Measurements from ENCODE around the gene LUZP1. TPM values are rescaled to one million over a fixed set of nuclear protein-coding genes. Genes with fewer than 3 reads are reported as not detected.

The LUZP1 gene
- total and polyA plus RNA-seq, 2 donors (not counting 3 experiments of a cell fraction or from before 2014, with no cell fraction given), result 26.3 to 82.4 TPM

GRCh38 chr1:23126801-23127200, 41.9 kb downstream of the LUZP1 start:
- H3K4me3 ChIP-seq (replicated peaks in 1 of 3; ENCODE audit: insufficient read depth in 1 of 3, low read depth in 1 of 3, low read length in 3 of 3), result no peak overlapping the region
- DNase-seq (ENCODE audit: low read depth, low spot score) (peak; percentile 34), FAIRE-seq (no peak)
- no peak overlapping the region for H2AFZ ChIP-seq (ENCODE audit: low read depth, low read length)
- no peaks in the 10 kb centered on the region for H3K9me1 ChIP-seq (replicated peaks; ENCODE audit: control insufficient read depth, extremely low read depth, insufficient read depth, low read length)
- no peaks in the 10 kb centered on the region for H3K27me3 ChIP-seq (ENCODE audit: control insufficient read depth in 2 of 2, insufficient read depth in 2 of 2, low read length in 2 of 2)
- H3K4me2 ChIP-seq (ENCODE audit: insufficient read depth, low read length), result no peak overlapping the region
- H3K4me1 ChIP-seq (ENCODE audit: control insufficient read depth, extremely low read depth, insufficient read depth, low read length), result peaks cover 72% of the 10 kb centered on the region
- ChIA-PET POLR2A (interaction anchor here (1.0 kb wide), 1 partner anchor 16 kb away, joined by 3 read pairs; no protein-coding TSS in a partner anchor), CTCF (interaction anchor here (1.0 to 1.5 kb wide), 3 partner anchors 11 to 58 kb away, joined by 3 to 5 read pairs (median 4); no protein-coding TSS in a partner anchor)
- peak overlapping the region; percentile 2 for H3K27ac ChIP-seq (ENCODE audit: insufficient read depth, low read depth, low read length)
- no TSS peak for BruUV-seq (replicated peaks)
- intact Hi-C loops (cut with micrococcal nuclease), result no loop called here
- H3K9me3 ChIP-seq (replicated peaks; ENCODE audit: control insufficient read depth, insufficient read depth, low read length), result no peaks in the 10 kb centered on the region
- dilution Hi-C loops (cut with MboI; ENCODE audit: extremely low pct_ligation_motif_present, low sequenced_read_pairs), result no loop called here
- no peak overlapping the region for H3K9ac ChIP-seq (replicated peaks; ENCODE audit: extremely low read depth, insufficient read depth, low read length)
- peaks cover 95% of the 10 kb centered on the region for H3K79me2 ChIP-seq (ENCODE audit: control insufficient read depth, insufficient read depth, low read length)
- TF ChIP-seq FOS (IDR thresholded peaks at IDR 0.05; ENCODE audit: borderline replicate concordance, insufficient read depth, low read length), result no peak
- no peak for TF ChIP-seq POLR2A (IDR thresholded peaks at IDR 0.05; ENCODE audit: low read depth, low read length)
- no peak for TF ChIP-seq MAX (IDR thresholded peaks at IDR 0.05; ENCODE audit: insufficient read depth, insufficient read length)
- no peak for TF ChIP-seq POLR2AphosphoS5 (IDR thresholded peaks at IDR 0.05; ENCODE audit: insufficient read depth, low read depth, low read length)
- TF ChIP-seq CTCF (IDR thresholded peaks at IDR 0.05; ENCODE audit: extremely low read depth in 1 of 2, insufficient read depth in 1 of 2, low read depth in 1 of 2, low read length in 2 of 2), result no peak
- TF ChIP-seq GATA2 (IDR thresholded peaks at IDR 0.05; ENCODE audit: insufficient read depth, insufficient read length, low read depth, low read length), result no peak
- TF ChIP-seq MYC (IDR thresholded peaks at IDR 0.05; ENCODE audit: low read depth, low read length), result no peak
- TF ChIP-seq EZH2 (IDR thresholded peaks at IDR 0.05; ENCODE audit: borderline replicate concordance, low read depth, low read length, severe bottlenecking), result no peak
- no peak for TF ChIP-seq JUN (IDR thresholded peaks at IDR 0.05; ENCODE audit: borderline replicate concordance, insufficient read depth, insufficient read length, low read depth)
- peaks cover 30% of the 10 kb centered on the region for H4K20me1 ChIP-seq (replicated peaks; ENCODE audit: control insufficient read depth, extremely low read depth, insufficient read depth, low read length)
- no peaks in the 10 kb centered on the region for H3K36me3 ChIP-seq (ENCODE audit: control insufficient read depth in 2 of 2, extremely low read depth in 1 of 2, insufficient read depth in 2 of 2, low read length in 2 of 2)
